HepG2 (cell line): Measurements from ENCODE around the gene NOTCH3. TPM values are rescaled to one million over a fixed set of nuclear protein-coding genes. Genes with fewer than 3 reads are reported as not detected.

ENCODE experiments used
- ATAC-seq: fragments of 200-7000 bp; cut with Tn5 transposase; 3 replicates; pipeline ENCODE4 v1.9.1; 2020; ENCODE audit warnings: mild to moderate bottlenecking, moderate library complexity
- BruUV-seq: library from RNA; stranded (reverse); fragments of 400-500 nt; replicated peaks from 2 replicates; lab custom pipeline; 2021; lab: Mats Ljungman, UMichigan
- CTCF ChIA-PET: fragments of 300-600 bp; formaldehyde crosslinking; extraction: SDS; loops from one replicate; lab custom pipeline; 2021; ENCODE audit warnings: low total read pairs, inconsistent platforms, low intra/inter-chr PET ratio; lab: Yijun Ruan, JAX
- POLR2A ChIA-PET: fragments of 350-600 bp; sonication (Branson Sonifier 250); formaldehyde crosslinking; loops from one replicate; lab custom pipeline; 2020; ENCODE audit warnings: antibody characterized with exemption, inconsistent platforms; lab: Yijun Ruan, JAX
- DNase-seq: peaks from one replicate; pipeline ENCODE4 v3.0.0-alpha.2; 2015; ENCODE audit warnings: low spot score
- FAIRE-seq: peaks from 3 replicates; lab custom pipeline; 2011; peaks lifted over from hg19 to GRCh38; lab: Jason Lieb, UNC
- H2AFZ ChIP-seq: one replicate; pipeline ENCODE4 v1.6.1; 2011; ENCODE audit warnings: low read length, inconsistent platforms
- H3K27ac ChIP-seq: fragments of 300-600 bp; 3 replicates; pipeline ENCODE4 v1.8.0; 2011; ENCODE audit warnings: mixed run types, mild to moderate bottlenecking, mixed read lengths, low read length, inconsistent platforms; ENCODE audit not compliant: insufficient read depth; ENCODE audit errors: extremely low read length
- H3K27me3 ChIP-seq, 2 experiments: fragments of 200-600 bp in 1 of 2; 2 replicates in 1 of 2; 3 replicates in 1 of 2; pipeline versions ENCODE4 v1.6.0 to v1.8.0; 2011; ENCODE audit warnings: low read length in 2 of 2, mild to moderate bottlenecking in 2 of 2, moderate library complexity in 2 of 2, inconsistent platforms in 1 of 2; ENCODE audit not compliant: insufficient read depth in 2 of 2, control insufficient read depth in 1 of 2
- H3K36me3 ChIP-seq, 2 experiments: fragments of 200-600 bp in 1 of 2; replicated peaks in 1 of 2; 2 replicates in 1 of 2; 3 replicates in 1 of 2; pipeline versions ENCODE4 v1.5.1 to v1.8.0; 2011; ENCODE audit warnings: low read length in 2 of 2, inconsistent platforms in 1 of 2; ENCODE audit not compliant: insufficient read depth in 2 of 2, control insufficient read depth in 1 of 2
- H3K4me1 ChIP-seq: 2 replicates; pipeline ENCODE4 v1.5.1; 2012; ENCODE audit warnings: low read length, inconsistent platforms; ENCODE audit not compliant: insufficient read depth
- H3K4me2 ChIP-seq: 2 replicates; pipeline ENCODE4 v1.6.0; 2011; ENCODE audit warnings: low read depth, low read length, inconsistent platforms
- H3K4me3 ChIP-seq, 3 experiments: fragments of 200-600 bp in 1 of 3; sonication (generic), shearing (Covaris generic) in 1 of 3; replicated peaks in 1 of 3; 2 replicates each; pipeline ENCODE4 v1.5.1; 2011 to 2016; ENCODE audit warnings: low read length in 3 of 3, inconsistent platforms in 2 of 3, low read depth in 2 of 3, mild to moderate bottlenecking in 2 of 3, control low read depth in 1 of 3, mixed read lengths in 1 of 3; ENCODE audit not compliant: insufficient read depth in 1 of 3
- H3K79me2 ChIP-seq: one replicate; pipeline ENCODE4 v1.6.1; 2011; ENCODE audit warnings: low read length, inconsistent platforms; ENCODE audit not compliant: insufficient read depth
- H3K9ac ChIP-seq: 2 replicates; pipeline ENCODE4 v1.6.0; 2011; ENCODE audit warnings: mild to moderate bottlenecking, low read depth, low read length, inconsistent platforms; ENCODE audit not compliant: insufficient read depth
- H3K9me3 ChIP-seq: 2 replicates; pipeline ENCODE4 v1.5.1; 2012; ENCODE audit warnings: mild to moderate bottlenecking, low read length
- H4K20me1 ChIP-seq: 2 replicates; pipeline ENCODE4 v1.6.0; 2011; ENCODE audit warnings: inconsistent platforms, mild to moderate bottlenecking, low read length, moderate library complexity; ENCODE audit not compliant: insufficient read depth
- ERF ChIP-seq: IDR thresholded peaks from 2 replicates; pipeline ENCODE4 v1.6.1; 2018; ENCODE audit warnings: missing biosample characterization, missing genetic modification reagents
- FLYWCH1 ChIP-seq: sonication (generic); formaldehyde crosslinking; IDR thresholded peaks from 2 replicates; pipeline ENCODE4 v1.8.1; 2023; ENCODE audit warnings: mild to moderate bottlenecking, missing genetic modification reagents
- HNF1A ChIP-seq, 2 experiments: sonication (generic) in 1 of 2; formaldehyde crosslinking in 1 of 2; IDR thresholded peaks; 2 replicates each; pipeline versions ENCODE4 v1.4.0 to v1.6.1; 2016 to 2020; ENCODE audit warnings: borderline replicate concordance in 1 of 2, low read depth in 1 of 2, mild to moderate bottlenecking in 1 of 2, missing genetic modification reagents in 1 of 2
- SUZ12 ChIP-seq: fragments of 150-350 bp; IDR thresholded peaks from 2 replicates; pipeline ENCODE4 v1.6.1; 2014; ENCODE audit warnings: low read depth, low read length
- SYNCRIP ChIP-seq: fragments of 200-400 bp; formaldehyde crosslinking; IDR thresholded peaks from 2 replicates; pipeline ENCODE4 v1.6.1; 2018; ENCODE audit warnings: mild to moderate bottlenecking, low read depth, low read length; ENCODE audit not compliant: insufficient read depth
- TEAD3 ChIP-seq: optimal IDR thresholded peaks from 2 replicates; pipeline ENCODE3; 2016; ENCODE audit warnings: borderline replicate concordance
- WGBS: methylation state at CpG from one replicate; pipeline ENCODE4 v1.1.6; 2017; ENCODE audit warnings: low lambda C conversion rate; 5-methylcytosine and 5-hydroxymethylcytosine counted together
- in situ Hi-C: cut with HindIII; loops from 2 replicates; pipeline ENCODE4 v1.10.0; 2017; ENCODE audit warnings: low pct_unique_long_range_greater_than_20kb; ENCODE audit not compliant: extremely low pct_ligation_motif_present
- intact Hi-C: fragments of 100-400 bp; cut with micrococcal nuclease; formaldehyde crosslinking; loops from one replicate; pipeline ENCODE4 v1.10.0; 2022; ENCODE audit not compliant: unreplicated experiment
- polyA plus RNA-seq, 8 experiments: library from polyadenylated mRNA; depleted of rRNA in 3 of 8; stranded (reverse) in 7 of 8; unstranded in 1 of 8; fragments of >200 nt; fragmentation: Illumina TruSeq in 4 of 8; extraction: Trizol in 4 of 8; gene quantifications; 2 replicates each; pipeline versions ENCODE4 v1.2.1 to v1.2.3, GENCODE V29; 2011 to 2016; ENCODE audit warnings: low read depth in 4 of 8, missing spikeins in 1 of 8, mixed read lengths in 1 of 8; ENCODE audit not compliant: insufficient read depth in 1 of 8
- total RNA-seq, 5 experiments: library from RNA; depleted of rRNA; stranded (reverse); fragments of >200 nt; fragmentation: Illumina TruSeq; extraction: Trizol; gene quantifications; 2 replicates each; pipeline ENCODE4 v1.2.3, GENCODE V29; 2016; ENCODE audit warnings: low read depth in 1 of 5
- TF ChIP-seq, protein P1 (sequence below): sonication (generic); formaldehyde crosslinking; IDR thresholded peaks from 2 replicates; pipeline ENCODE4 v1.4.0; 2020; ENCODE audit warnings: missing genetic modification reagents, low read depth, mild to moderate bottlenecking, borderline replicate concordance
- TF ChIP-seq, protein P2 (sequence below), 2 experiments: sonication (generic) in 1 of 2; formaldehyde crosslinking in 1 of 2; IDR thresholded peaks; 2 replicates each; pipeline versions ENCODE4 v1.6.1 to v1.9.0; 2014 to 2022; ENCODE audit warnings: antibody characterized with exemption in 1 of 2, borderline replicate concordance in 1 of 2, inconsistent platforms in 1 of 2, low read depth in 1 of 2, missing genetic modification reagents in 1 of 2

NOTCH3 gene
- total and polyA plus RNA-seq, 2 of the 13 experiments (the other 11 are each of a cell fraction or from before 2014, with no cell fraction given) = 0.09 to 0.28 TPM

- Histone ChIP-seq H3K27me3 (no peaks in the 10 kb centered on the region), H3K4me2 (peak overlapping the region; percentile 91), H3K79me2 (no peaks in the 10 kb centered on the region), H4K20me1 (no peaks in the 10 kb centered on the region), H3K9me3 (no peaks in the 10 kb centered on the region), H3K4me3 (peak overlapping the region; percentile 20 to 63 (median 26); a peak in 4 of 6 replicates), H2AFZ (no peak overlapping the region), H3K4me1 (peaks cover 23% of the 10 kb centered on the region), H3K36me3 (no peaks in the 10 kb centered on the region), H3K9ac (0 out of 2 replicates have a peak overlapping the region, but pooled peaks have one; percentile 49), H3K27ac (no peak overlapping the region)
- no TSS peak for BruUV-seq
- 42% methylated on average over 27 of the region's 92 CpGs for WGBS
- DNase-seq (peak; percentile 54), FAIRE-seq (no peak), ATAC-seq (peak; percentile 77)
- intact Hi-C loops (loop anchor here (5.0 kb wide), 1 partner anchor 70 kb away; no protein-coding TSS in a partner anchor), in situ Hi-C loops (no loop called here)
- CTCF ChIA-PET = interaction anchor here (1.2 to 1.6 kb wide), 2 partner anchors 85 to 379 kb away, joined by 3 to 15 read pairs; no protein-coding TSS in a partner anchor
- POLR2A ChIA-PET = no interaction called here
- TF ChIP-seq SUZ12 = no peak
- TF ChIP-seq ERF = no peak
- peak; percentile 20 for TF ChIP-seq TEAD3 (CRISPR knock-in tag)
- no peak for TF ChIP-seq SYNCRIP
- TF ChIP-seq, protein P1, sequence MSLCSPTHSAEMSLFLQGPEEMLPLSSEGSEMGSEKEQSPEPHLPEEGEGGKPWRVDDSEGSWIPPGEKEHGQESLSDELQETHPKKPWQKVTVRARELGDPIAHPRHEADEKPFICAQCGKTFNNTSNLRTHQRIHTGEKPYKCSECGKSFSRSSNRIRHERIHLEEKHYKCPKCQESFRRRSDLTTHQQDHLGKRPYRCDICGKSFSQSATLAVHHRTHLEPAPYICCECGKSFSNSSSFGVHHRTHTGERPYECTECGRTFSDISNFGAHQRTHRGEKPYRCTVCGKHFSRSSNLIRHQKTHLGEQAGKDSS = peak; percentile 52; the same call in 1 of the 2 replicates
- no peak for TF ChIP-seq FLYWCH1 (CRISPR knock-in tag)
- TF ChIP-seq HNF1A (IDR thresholded peaks at IDR 0.05; ENCODE audit: low read depth) = no peak
- TF ChIP-seq HNF1A (CRISPR knock-in tag; IDR thresholded peaks at IDR 0.05; ENCODE audit: borderline replicate concordance) = 0 out of 2 replicates have a peak, but pooled peaks have one; percentile 35
- TF ChIP-seq, protein P2, sequence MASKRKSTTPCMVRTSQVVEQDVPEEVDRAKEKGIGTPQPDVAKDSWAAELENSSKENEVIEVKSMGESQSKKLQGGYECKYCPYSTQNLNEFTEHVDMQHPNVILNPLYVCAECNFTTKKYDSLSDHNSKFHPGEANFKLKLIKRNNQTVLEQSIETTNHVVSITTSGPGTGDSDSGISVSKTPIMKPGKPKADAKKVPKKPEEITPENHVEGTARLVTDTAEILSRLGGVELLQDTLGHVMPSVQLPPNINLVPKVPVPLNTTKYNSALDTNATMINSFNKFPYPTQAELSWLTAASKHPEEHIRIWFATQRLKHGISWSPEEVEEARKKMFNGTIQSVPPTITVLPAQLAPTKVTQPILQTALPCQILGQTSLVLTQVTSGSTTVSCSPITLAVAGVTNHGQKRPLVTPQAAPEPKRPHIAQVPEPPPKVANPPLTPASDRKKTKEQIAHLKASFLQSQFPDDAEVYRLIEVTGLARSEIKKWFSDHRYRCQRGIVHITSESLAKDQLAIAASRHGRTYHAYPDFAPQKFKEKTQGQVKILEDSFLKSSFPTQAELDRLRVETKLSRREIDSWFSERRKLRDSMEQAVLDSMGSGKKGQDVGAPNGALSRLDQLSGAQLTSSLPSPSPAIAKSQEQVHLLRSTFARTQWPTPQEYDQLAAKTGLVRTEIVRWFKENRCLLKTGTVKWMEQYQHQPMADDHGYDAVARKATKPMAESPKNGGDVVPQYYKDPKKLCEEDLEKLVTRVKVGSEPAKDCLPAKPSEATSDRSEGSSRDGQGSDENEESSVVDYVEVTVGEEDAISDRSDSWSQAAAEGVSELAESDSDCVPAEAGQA (IDR thresholded peaks at IDR 0.05; ENCODE audit: low read depth) = 0 out of 2 replicates have a peak, but pooled peaks have one; percentile 12
- TF ChIP-seq, protein P2 (CRISPR knock-in tag; IDR thresholded peaks at IDR 0.05; ENCODE audit: borderline replicate concordance) = no peak
Measured at GRCh38 chr19:15177269-15178116, 23.3 kb downstream of the NOTCH3 start.
